Measurements from ENCODE around the gene PSPN.

GRCh38 chr19:6376512-6377190, 918 bp upstream of the PSPN start:
- TF ChIP-seq NFYB (CRISPR knock-in tag; conservative IDR thresholded peaks at IDR 0.05; ENCODE audit: low read depth) (no peak), ZNF317 (CRISPR knock-in tag; IDR thresholded peaks at IDR 0.05; ENCODE audit: borderline replicate concordance, low read depth) (no peak), CTCF (IDR thresholded peaks at IDR 0.05) (no peak), ZNF232 (CRISPR knock-in tag; IDR thresholded peaks at IDR 0.05) (no peak), USF2 (CRISPR knock-in tag; IDR thresholded peaks at IDR 0.05) (no peak), ARID4B (CRISPR knock-in tag; IDR thresholded peaks at IDR 0.05; ENCODE audit: borderline replicate concordance) (no peak)
